ENCODE data around the gene KREMEN1.

- TF ChIP-seq, protein P1, sequence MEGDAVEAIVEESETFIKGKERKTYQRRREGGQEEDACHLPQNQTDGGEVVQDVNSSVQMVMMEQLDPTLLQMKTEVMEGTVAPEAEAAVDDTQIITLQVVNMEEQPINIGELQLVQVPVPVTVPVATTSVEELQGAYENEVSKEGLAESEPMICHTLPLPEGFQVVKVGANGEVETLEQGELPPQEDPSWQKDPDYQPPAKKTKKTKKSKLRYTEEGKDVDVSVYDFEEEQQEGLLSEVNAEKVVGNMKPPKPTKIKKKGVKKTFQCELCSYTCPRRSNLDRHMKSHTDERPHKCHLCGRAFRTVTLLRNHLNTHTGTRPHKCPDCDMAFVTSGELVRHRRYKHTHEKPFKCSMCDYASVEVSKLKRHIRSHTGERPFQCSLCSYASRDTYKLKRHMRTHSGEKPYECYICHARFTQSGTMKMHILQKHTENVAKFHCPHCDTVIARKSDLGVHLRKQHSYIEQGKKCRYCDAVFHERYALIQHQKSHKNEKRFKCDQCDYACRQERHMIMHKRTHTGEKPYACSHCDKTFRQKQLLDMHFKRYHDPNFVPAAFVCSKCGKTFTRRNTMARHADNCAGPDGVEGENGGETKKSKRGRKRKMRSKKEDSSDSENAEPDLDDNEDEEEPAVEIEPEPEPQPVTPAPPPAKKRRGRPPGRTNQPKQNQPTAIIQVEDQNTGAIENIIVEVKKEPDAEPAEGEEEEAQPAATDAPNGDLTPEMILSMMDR (IDR thresholded peaks at IDR 0.05; ENCODE audit: poor library complexity), result no peak
- no peak for TF ChIP-seq EZH2 (IDR thresholded peaks at IDR 0.05; ENCODE audit: borderline replicate concordance)
Measured at GRCh38 chr22:29037340-29037932, 35.4 kb upstream of the KREMEN1 start.
